Suprapubic skin (tissue), 4 donors: Measurements from ENCODE around the gene PIKFYVE.

Experiments
- CTCF ChIP-seq, 2 donors: fragments of 200-600 bp in 1 of 2; fragments of 450-650 bp in 1 of 2; sonication (generic) in 1 of 2; IDR thresholded peaks; one replicate each; pipeline ENCODE4 v1.5.1; 2016 to 2019; ENCODE audit warnings: antibody characterized with exemption in 2 of 2, mild to moderate bottlenecking in 1 of 2, moderate library complexity in 1 of 2
- EP300 ChIP-seq: sonication (generic); formaldehyde crosslinking; IDR thresholded peaks from one replicate; pipeline ENCODE4 v1.6.1; 2017; ENCODE audit warnings: antibody characterized with exemption
- POLR2A ChIP-seq, 2 donors: fragments of 450-650 bp; IDR thresholded peaks; one replicate each; pipeline ENCODE4 v1.6.1; 2017; ENCODE audit warnings: antibody characterized with exemption in 2 of 2, mild to moderate bottlenecking in 2 of 2, moderate library complexity in 2 of 2
- POLR2AphosphoS5 ChIP-seq, 3 donors: sonication (generic); formaldehyde crosslinking; IDR thresholded peaks; one replicate each; pipeline ENCODE4 v1.6.1; 2017; ENCODE audit warnings: antibody characterized with exemption in 3 of 3

GRCh38 chr2:208297961-208298360 lies 31.9 kb downstream of the PIKFYVE start:
- TF ChIP-seq CTCF (IDR thresholded peaks at IDR 0.05) (no peak), POLR2A (IDR thresholded peaks at IDR 0.05) (no peak), EP300 (no peak), POLR2AphosphoS5 (IDR thresholded peaks at IDR 0.05) (no peak)
